ENCODE measurements around the gene FOXD1. TPM values are rescaled to one million over a fixed set of nuclear protein-coding genes. Genes with fewer than 3 reads are reported as not detected.

FOXD1 gene
- polyA plus RNA-seq, 1 donor (not counting 4 experiments of a cell fraction or from before 2014, with no cell fraction given) = 7.0 TPM

- TF ChIP-seq CTCF (optimal IDR thresholded peaks at IDR 0.05 in 1 of 3, IDR thresholded peaks at IDR 0.05 in 1 of 3, conservative IDR thresholded peaks at IDR 0.05 in 1 of 3; ENCODE audit: extremely low read depth in 1 of 3, insufficient read depth in 2 of 3, low read length in 3 of 3) (no peak), EZH2 (IDR thresholded peaks at IDR 0.05; ENCODE audit: low read length) (no peak)
- H3K4me1 ChIP-seq (ENCODE audit: control insufficient read depth, extremely low read depth, insufficient read depth, low read length) = no peaks in the 10 kb centered on the region
- FAIRE-seq = no peak
Measured at GRCh38 chr5:73486119-73486899, 37.7 kb upstream of the FOXD1 start.

GRCh38 chr5:73485715-73486114, 37.1 kb upstream of the FOXD1 start:
- FAIRE-seq (no peak), DNase-seq (ENCODE audit: low read depth, low spot score) (no peak)
- Histone ChIP-seq H2AFZ (ENCODE audit: control insufficient read depth, low read length) (no peak overlapping the region), H4K20me1 (ENCODE audit: control insufficient read depth, extremely low read depth, insufficient read depth, low read length) (no peaks in the 10 kb centered on the region), H3K27ac (ENCODE audit: control insufficient read depth, insufficient read depth, low read length) (no peak overlapping the region), H3K4me1 (ENCODE audit: control insufficient read depth, extremely low read depth, insufficient read depth, low read length) (no peaks in the 10 kb centered on the region), H3K4me3 (ENCODE audit: control insufficient read depth in 2 of 3, extremely low read depth in 1 of 3, insufficient read depth in 2 of 3, low read depth in 1 of 3, low read length in 3 of 3) (no peak overlapping the region), H3K9me1 (ENCODE audit: control insufficient read depth, extremely low read depth, insufficient read depth, low read length) (no peaks in the 10 kb centered on the region), H3K4me2 (ENCODE audit: control insufficient read depth, extremely low read depth, insufficient read depth, low read depth, low read length) (no peak overlapping the region), H3K9ac (ENCODE audit: control insufficient read depth, extremely low read depth, insufficient read depth, low read length) (no peak overlapping the region), H3K27me3 (ENCODE audit: control insufficient read depth, extremely low read depth, insufficient read depth, low read length) (no peaks in the 10 kb centered on the region), H3K36me3 (ENCODE audit: control insufficient read depth in 2 of 2, extremely low read depth in 1 of 2, insufficient read depth in 2 of 2, low read length in 2 of 2) (no peaks in the 10 kb centered on the region), H3K9me3 (ENCODE audit: control insufficient read depth, low read depth, low read length) (no peaks in the 10 kb centered on the region), H3K79me2 (ENCODE audit: control insufficient read depth, insufficient read depth, low read length) (no peaks in the 10 kb centered on the region)
- dilution Hi-C loops (cut with MboI; ENCODE audit: extremely low pct_ligation_motif_present, low sequenced_read_pairs) = no loop called here
- TF ChIP-seq EZH2 (IDR thresholded peaks at IDR 0.05; ENCODE audit: low read length) = no peak
- no peak for TF ChIP-seq CTCF (optimal IDR thresholded peaks at IDR 0.05 in 1 of 3, IDR thresholded peaks at IDR 0.05 in 1 of 3, conservative IDR thresholded peaks at IDR 0.05 in 1 of 3; ENCODE audit: extremely low read depth in 1 of 3, insufficient read depth in 2 of 3, low read length in 3 of 3)

More at GRCh38 chr5:73486119-73486899, 37.7 kb upstream of the FOXD1 start:
- no peak overlapping the region for H3K4me3 ChIP-seq (ENCODE audit: control insufficient read depth in 2 of 3, extremely low read depth in 1 of 3, insufficient read depth in 2 of 3, low read depth in 1 of 3, low read length in 3 of 3)
- H3K79me2 ChIP-seq (ENCODE audit: control insufficient read depth, insufficient read depth, low read length) = no peaks in the 10 kb centered on the region
- H3K9ac ChIP-seq (ENCODE audit: control insufficient read depth, extremely low read depth, insufficient read depth, low read length) = no peak overlapping the region
- no peak for DNase-seq (ENCODE audit: low read depth, low spot score)
- H3K9me3 ChIP-seq (ENCODE audit: control insufficient read depth, low read depth, low read length) = no peaks in the 10 kb centered on the region
- H4K20me1 ChIP-seq (ENCODE audit: control insufficient read depth, extremely low read depth, insufficient read depth, low read length) = no peaks in the 10 kb centered on the region
- no peaks in the 10 kb centered on the region for H3K27me3 ChIP-seq (ENCODE audit: control insufficient read depth, extremely low read depth, insufficient read depth, low read length)
- no peak overlapping the region for H2AFZ ChIP-seq (ENCODE audit: control insufficient read depth, low read length)
- dilution Hi-C loops (cut with MboI; ENCODE audit: extremely low pct_ligation_motif_present, low sequenced_read_pairs) = no loop called here
- no peaks in the 10 kb centered on the region for H3K9me1 ChIP-seq (ENCODE audit: control insufficient read depth, extremely low read depth, insufficient read depth, low read length)
- no peaks in the 10 kb centered on the region for H3K36me3 ChIP-seq (ENCODE audit: control insufficient read depth in 2 of 2, extremely low read depth in 1 of 2, insufficient read depth in 2 of 2, low read length in 2 of 2)
- no peak overlapping the region for H3K4me2 ChIP-seq (ENCODE audit: control insufficient read depth, extremely low read depth, insufficient read depth, low read depth, low read length)
- H3K27ac ChIP-seq (ENCODE audit: control insufficient read depth, insufficient read depth, low read length) = no peak overlapping the region

Data from keratinocyte (primary cell).